ENCODE measurements around the gene HES2. TPM values are rescaled to one million over a fixed set of nuclear protein-coding genes. Genes with fewer than 3 reads are reported as not detected.

HES2 gene
- total and polyA plus RNA-seq, 12 donors = 0.22 to 0.25 TPM; not detected in 10

DNA sequence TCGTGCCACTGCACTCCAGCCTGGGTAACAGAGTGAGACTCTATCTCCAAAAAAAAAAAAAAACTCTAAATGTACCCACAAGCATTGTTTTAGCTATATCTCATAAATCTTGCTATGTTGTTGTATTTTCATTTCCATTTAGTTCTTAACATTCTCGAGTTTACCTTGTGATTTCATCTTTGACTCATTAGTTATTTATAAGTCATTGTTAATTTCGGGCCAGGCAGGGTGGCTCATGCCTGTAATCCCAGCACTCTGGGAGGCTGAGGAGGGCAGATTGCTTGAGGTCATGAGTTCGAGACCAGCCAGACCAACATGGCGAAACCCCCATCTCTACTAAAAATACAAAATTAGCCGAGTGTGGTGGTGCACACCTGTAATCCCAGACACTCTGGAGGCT, 11.7 kb downstream of the HES2 start:
- DNase-seq (no peak), ATAC-seq (no peak)
- Histone ChIP-seq H3K4me1 (no peaks in the 10 kb centered on the region), H3K4me3 (no peak overlapping the region), H3K9me3 (no peaks in the 10 kb centered on the region), H3K36me3 (no peaks in the 10 kb centered on the region), H3K27ac (no peak overlapping the region), H3K27me3 (peaks cover 0 to 43% (median 25%) of the 10 kb centered on the region in 7 donors)
- TF ChIP-seq, protein P1, sequence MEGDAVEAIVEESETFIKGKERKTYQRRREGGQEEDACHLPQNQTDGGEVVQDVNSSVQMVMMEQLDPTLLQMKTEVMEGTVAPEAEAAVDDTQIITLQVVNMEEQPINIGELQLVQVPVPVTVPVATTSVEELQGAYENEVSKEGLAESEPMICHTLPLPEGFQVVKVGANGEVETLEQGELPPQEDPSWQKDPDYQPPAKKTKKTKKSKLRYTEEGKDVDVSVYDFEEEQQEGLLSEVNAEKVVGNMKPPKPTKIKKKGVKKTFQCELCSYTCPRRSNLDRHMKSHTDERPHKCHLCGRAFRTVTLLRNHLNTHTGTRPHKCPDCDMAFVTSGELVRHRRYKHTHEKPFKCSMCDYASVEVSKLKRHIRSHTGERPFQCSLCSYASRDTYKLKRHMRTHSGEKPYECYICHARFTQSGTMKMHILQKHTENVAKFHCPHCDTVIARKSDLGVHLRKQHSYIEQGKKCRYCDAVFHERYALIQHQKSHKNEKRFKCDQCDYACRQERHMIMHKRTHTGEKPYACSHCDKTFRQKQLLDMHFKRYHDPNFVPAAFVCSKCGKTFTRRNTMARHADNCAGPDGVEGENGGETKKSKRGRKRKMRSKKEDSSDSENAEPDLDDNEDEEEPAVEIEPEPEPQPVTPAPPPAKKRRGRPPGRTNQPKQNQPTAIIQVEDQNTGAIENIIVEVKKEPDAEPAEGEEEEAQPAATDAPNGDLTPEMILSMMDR (IDR thresholded peaks at IDR 0.05) = no peak
- intact Hi-C loops (cut with DNase I) = loop anchor here in 5 of 10 donors (5.0 to 10.0 kb wide), 5 partner anchors 46 to 163 kb away; partner anchors contain the start of gene HES3 (in 1 of the 5)
- WGBS, 2 donors = 73 to 86% methylated on average over 6 of the region's 6 CpGs

DNA sequence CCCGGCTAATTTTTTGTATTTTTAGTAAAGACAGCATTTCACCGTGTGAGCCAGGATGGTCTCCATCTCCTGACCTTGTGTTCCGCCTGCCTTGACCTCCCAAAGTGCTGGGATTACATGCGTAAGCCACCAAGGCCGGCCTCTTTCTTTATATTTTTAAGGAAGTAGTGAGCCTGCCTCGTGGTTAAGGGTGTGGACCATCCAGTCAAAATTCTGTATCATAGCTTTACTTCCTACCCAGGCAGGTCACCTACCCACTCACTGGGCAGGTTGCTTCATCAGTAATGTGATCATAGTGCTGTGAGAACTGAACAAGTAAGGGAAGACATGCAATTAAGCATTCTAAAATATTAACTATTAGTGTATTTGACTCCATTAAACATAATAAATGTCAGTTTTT, 18.0 kb downstream of the HES2 start:
- ATAC-seq (no peak), DNase-seq (no peak)
- intact Hi-C loops (cut with DNase I) = loop anchor here in 4 of 10 donors (5.0 to 10.0 kb wide), 5 partner anchors 39 to 157 kb away; partner anchors contain the start of gene HES3 (in 1 of the 4)
- Histone ChIP-seq H3K4me3 (no peak overlapping the region), H3K27ac (no peak overlapping the region), H3K36me3 (no peaks in the 10 kb centered on the region), H3K9me3 (no peaks in the 10 kb centered on the region), H3K27me3 (peaks cover 0 to 14% (median 0%) of the 10 kb centered on the region in 7 donors), H3K4me1 (no peaks in the 10 kb centered on the region)
- TF ChIP-seq, protein P1 (IDR thresholded peaks at IDR 0.05) = no peak
- WGBS, 2 donors = 57 to 68% methylated on average over 6 of the region's 6 CpGs

GRCh38 chr1:6399294-6399693, 20.4 kb downstream of the HES2 start:
- Histone ChIP-seq H3K4me3 (no peak overlapping the region), H3K36me3 (no peaks in the 10 kb centered on the region), H3K27ac (no peak overlapping the region), H3K9me3 (no peaks in the 10 kb centered on the region), H3K4me1 (peaks cover 0 to 2% (median 1%) of the 10 kb centered on the region in 9 donors), H3K27me3 (no peaks in the 10 kb centered on the region)
- intact Hi-C loops (cut with DNase I) = loop anchor here in 3 of 10 donors (5.0 to 10.0 kb wide), 2 partner anchors 37 to 144 kb away; no protein-coding TSS in a partner anchor
- ATAC-seq = no peak
- DNase-seq = no peak
- 94 to 95% methylated on average over 3 of the region's 3 CpGs for WGBS, 2 donors
- TF ChIP-seq, protein P1 (IDR thresholded peaks at IDR 0.05) = no peak

DNA sequence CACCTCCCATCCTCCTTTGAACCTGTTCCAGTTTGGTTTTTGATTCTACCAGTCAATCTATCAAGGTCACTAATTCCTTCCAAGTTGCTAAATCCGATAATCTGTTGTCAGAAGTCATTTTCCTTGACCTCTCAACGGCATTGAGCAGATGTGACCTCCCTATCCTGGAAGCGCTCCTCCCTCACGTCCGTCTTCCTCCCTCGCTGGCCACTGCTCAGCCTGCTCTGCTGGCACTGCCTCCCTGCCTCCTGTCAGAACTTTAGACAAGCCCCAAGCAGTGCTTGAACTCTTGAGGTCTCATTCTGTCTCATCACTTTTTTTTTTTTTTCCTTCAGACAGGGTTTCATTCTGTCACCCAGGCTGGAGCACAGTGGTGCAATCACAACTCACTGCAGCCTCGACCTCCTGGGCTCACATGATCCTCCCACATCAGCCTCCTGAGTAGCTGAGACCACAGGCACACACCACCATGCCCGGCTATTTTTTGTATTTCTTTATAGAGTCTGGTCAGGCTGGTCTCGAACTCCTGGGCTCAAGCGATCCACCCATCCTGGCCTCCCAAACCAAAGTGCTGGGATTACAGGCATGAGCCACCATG, 21.8 kb downstream of the HES2 start:
- Histone ChIP-seq H3K4me1 (peaks cover 0 to 7% (median 5%) of the 10 kb centered on the region in 9 donors), H3K27me3 (no peaks in the 10 kb centered on the region), H3K36me3 (no peaks in the 10 kb centered on the region), H3K9me3 (no peaks in the 10 kb centered on the region), H3K4me3 (no peak overlapping the region), H3K27ac (no peak overlapping the region)
- intact Hi-C loops (cut with DNase I) = loop anchor here in 3 of 10 donors (5.0 to 10.0 kb wide), 2 partner anchors 36 to 143 kb away; no protein-coding TSS in a partner anchor
- TF ChIP-seq, protein P1 (IDR thresholded peaks at IDR 0.05) = no peak
- DNase-seq (no peak), ATAC-seq (no peak)
- 63 to 71% methylated on average over 10 of the region's 10 CpGs for WGBS, 2 donors
